A673 (cell line): ENCODE results near the gene ZNF273. TPM values are rescaled to one million over a fixed set of nuclear protein-coding genes. Genes with fewer than 3 reads are reported as not detected.

Experiments
- BruUV-seq: library from RNA; stranded (reverse); fragments of 400-500 nt; replicated peaks from 2 replicates; lab custom pipeline; 2021; lab: Mats Ljungman, UMichigan
- CTCF ChIA-PET: fragments of 300-600 bp; sonication (Branson Sonifier 250); formaldehyde crosslinking; loops from one replicate; lab custom pipeline; 2022; ENCODE audit warnings: antibody characterized with exemption; lab: Charles Lee
- POLR2A ChIA-PET: fragments of 300-600 bp; sonication (Branson Sonifier 250); formaldehyde crosslinking; loops from one replicate; lab custom pipeline; 2022; ENCODE audit warnings: antibody characterized with exemption; ENCODE audit not compliant: low non-redundant PET; lab: Charles Lee
- DNase-seq: peaks from one replicate; pipeline ENCODE4 v3.0.0-alpha.2; 2015; ENCODE audit warnings: low spot score
- H3K27ac ChIP-seq: fragments of 200-600 bp; sonication (generic); 2 replicates; pipeline ENCODE4 v1.5.1; 2016; ENCODE audit warnings: mixed run types, low read depth, mild to moderate bottlenecking, mixed read lengths, antibody characterized with exemption, low read length; ENCODE audit not compliant: poor library complexity, severe bottlenecking
- H3K27me3 ChIP-seq: fragments of 200-600 bp; sonication (generic); replicated peaks from 2 replicates; pipeline ENCODE4 v1.6.1; 2017; ENCODE audit warnings: mixed run types, low read depth, mild to moderate bottlenecking, mixed read lengths, antibody characterized with exemption, low read length; ENCODE audit not compliant: insufficient read depth, poor library complexity
- H3K36me3 ChIP-seq: fragments of 200-600 bp; sonication (generic); 2 replicates; pipeline ENCODE4 v1.6.1; 2016; ENCODE audit warnings: mixed run types, mild to moderate bottlenecking, mixed read lengths, antibody characterized with exemption, low read length; ENCODE audit not compliant: insufficient read depth, poor library complexity, severe bottlenecking
- H3K4me1 ChIP-seq: fragments of 200-600 bp; sonication (generic); 2 replicates; pipeline ENCODE4 v1.6.1; 2017; ENCODE audit warnings: mixed run types, mild to moderate bottlenecking, mixed read lengths, antibody characterized with exemption, low read length; ENCODE audit not compliant: insufficient read depth, poor library complexity, severe bottlenecking
- H3K4me3 ChIP-seq: fragments of 200-600 bp; sonication (generic); 2 replicates; pipeline ENCODE4 v1.5.1; 2016; ENCODE audit warnings: low read depth, mixed run types, mild to moderate bottlenecking, mixed read lengths, low read length; ENCODE audit not compliant: poor library complexity, severe bottlenecking
- H3K9me3 ChIP-seq: fragments of 200-600 bp; sonication (generic); 2 replicates; pipeline ENCODE4 v1.6.1; 2016; ENCODE audit warnings: mixed run types, low read depth, mild to moderate bottlenecking, mixed read lengths, antibody characterized with exemption, low read length; ENCODE audit not compliant: poor library complexity, severe bottlenecking
- CTCF ChIP-seq: fragments of 300-800, 200-600 bp; sonication (generic); conservative IDR thresholded peaks from 2 replicates; pipeline ENCODE4 v1.5.1; 2017; ENCODE audit warnings: low read depth, mild to moderate bottlenecking, antibody characterized with exemption, low read length, moderate library complexity, mixed read lengths
- EZH2 ChIP-seq: fragments of 200-600 bp; sonication (generic); IDR thresholded peaks from 2 replicates; pipeline ENCODE4 v1.6.1; 2017; ENCODE audit warnings: borderline replicate concordance, low read depth, mild to moderate bottlenecking, mixed read lengths, antibody characterized with exemption, low read length; ENCODE audit not compliant: poor library complexity, severe bottlenecking
- intact Hi-C: fragments of 100-400 bp; cut with micrococcal nuclease; formaldehyde crosslinking; loops from one replicate; pipeline ENCODE4 v1.10.0; 2022; ENCODE audit not compliant: unreplicated experiment
- total RNA-seq: library from RNA; stranded (reverse); gene quantifications from 2 replicates; pipeline ENCODE4 v1.2.3, GENCODE V29; 2021

The ZNF273 gene
- total RNA-seq, 1 experiment from 2014 or later, result 10.1 TPM

GRCh38 chr7:64870656-64871055 is 32.4 kb upstream of the ZNF273 start:
- no TSS peak for BruUV-seq
- no peaks in the 10 kb centered on the region for H3K27me3 ChIP-seq
- H3K27ac ChIP-seq, result no peak overlapping the region
- TF ChIP-seq EZH2 (no peak), CTCF (no peak)
- DNase-seq, result no peak
- H3K36me3 ChIP-seq, result no peaks in the 10 kb centered on the region
- ChIA-PET CTCF (no interaction called here), POLR2A (no interaction called here)
- H3K4me3 ChIP-seq, result no peak overlapping the region
- H3K4me1 ChIP-seq, result no peaks in the 10 kb centered on the region
- intact Hi-C loops, result no loop called here
- H3K9me3 ChIP-seq, result no peaks in the 10 kb centered on the region

- no peak for TF ChIP-seq EZH2
- TF ChIP-seq CTCF, result no peak
- Histone ChIP-seq H3K4me1 (no peaks in the 10 kb centered on the region), H3K36me3 (no peaks in the 10 kb centered on the region), H3K27me3 (no peaks in the 10 kb centered on the region), H3K9me3 (no peaks in the 10 kb centered on the region), H3K4me3 (no peak overlapping the region), H3K27ac (no peak overlapping the region)
- intact Hi-C loops, result no loop called here
- POLR2A ChIA-PET, result no interaction called here
- no TSS peak for BruUV-seq
- no peak for DNase-seq
- CTCF ChIA-PET, result no interaction called here
Measured at GRCh38 chr7:64871761-64872160, 31.3 kb upstream of the ZNF273 start.

- no peak for DNase-seq
- TF ChIP-seq EZH2 (no peak), CTCF (no peak)
- BruUV-seq, result no TSS peak
Measured at GRCh38 chr7:64872351-64873154, 30.5 kb upstream of the ZNF273 start.

More at GRCh38 chr7:64872351-64873154, 30.5 kb upstream of the ZNF273 start:
- no peak overlapping the region for H3K27ac ChIP-seq
- ChIA-PET POLR2A (no interaction called here), CTCF (no interaction called here)
- H3K27me3 ChIP-seq, result no peaks in the 10 kb centered on the region
- no peaks in the 10 kb centered on the region for H3K4me1 ChIP-seq
- H3K4me3 ChIP-seq, result no peak overlapping the region
- no peaks in the 10 kb centered on the region for H3K9me3 ChIP-seq
- intact Hi-C loops, result no loop called here
- H3K36me3 ChIP-seq, result no peaks in the 10 kb centered on the region
